HG02610 (cell line): ENCODE data around the gene KRT36.

ENCODE experiments used
- ATAC-seq: cut with Tn5 transposase; IDR thresholded peaks from one replicate; pipeline ENCODE4 v1.9.1; 2021; ENCODE audit warnings: mild to moderate bottlenecking, moderate library complexity; ENCODE audit not compliant: unreplicated experiment

The KRT36 gene

GRCh38 chr17:41489531-41489930, at the start of gene KRT36:
TSS of gene KRT36 (minus strand) at chr17:41489910. CDS start at chr17:41489864, 46 bp downstream.
- ATAC-seq: no peak

GRCh38 chr17:41539071-41539492, 49.4 kb upstream of the KRT36 start:
- no peak for ATAC-seq

GRCh38 chr17:41538565-41538991, 48.9 kb upstream of the KRT36 start:
- ATAC-seq: no peak

GRCh38 chr17:41537990-41538389, 48.3 kb upstream of the KRT36 start:
- no peak for ATAC-seq

- ATAC-seq: no peak
These were observed 47.9 kb upstream of the KRT36 start for GRCh38 chr17:41537614-41537954.

GRCh38 chr17:41536741-41537613, 47.3 kb upstream of the KRT36 start:
- no peak for ATAC-seq

- no peak for ATAC-seq
These were observed 46.2 kb upstream of the KRT36 start for GRCh38 chr17:41535764-41536481.

GRCh38 chr17:41534899-41535546, 45.3 kb upstream of the KRT36 start:
- no peak for ATAC-seq

GRCh38 chr17:41533613-41534012, 43.9 kb upstream of the KRT36 start:
- no peak for ATAC-seq

- no peak for ATAC-seq
These were observed 43.3 kb upstream of the KRT36 start for GRCh38 chr17:41532947-41533570.

- ATAC-seq: no peak
These were observed 42.3 kb upstream of the KRT36 start for GRCh38 chr17:41531993-41532392.

GRCh38 chr17:41530062-41531048, 40.6 kb upstream of the KRT36 start:
- ATAC-seq: no peak

- no peak for ATAC-seq
These were observed 39.8 kb upstream of the KRT36 start for GRCh38 chr17:41529491-41529915.

- no peak for ATAC-seq
These were observed 39.2 kb upstream of the KRT36 start for GRCh38 chr17:41528959-41529353.

- ATAC-seq: no peak
These were observed 37.6 kb upstream of the KRT36 start for GRCh38 chr17:41527063-41528023.

GRCh38 chr17:41524261-41524660, 34.6 kb upstream of the KRT36 start:
- no peak for ATAC-seq

- no peak for ATAC-seq
These were observed 34.1 kb upstream of the KRT36 start for GRCh38 chr17:41523787-41524186.

- no peak for ATAC-seq
These were observed 33.5 kb upstream of the KRT36 start for GRCh38 chr17:41523225-41523593.
